Lung (tissue), 12 donors: ENCODE results near the gene ANKRD13B. TPM values are rescaled to one million over a fixed set of nuclear protein-coding genes. Genes with fewer than 3 reads are reported as not detected.

Source experiments
- ATAC-seq: fragments of 200-7000 bp; cut with Tn5 transposase; one replicate; pipeline ENCODE4 v1.9.1; 2020; ENCODE audit warnings: moderate number of reproducible peaks; ENCODE audit not compliant: insufficient read depth, low FRiP score
- DNase-seq, 3 donors: peaks; one replicate each; pipeline ENCODE4 v3.0.0-alpha.2; 2013 to 2017
- H3K27ac ChIP-seq, 2 donors: one replicate each; pipeline ENCODE4 v1.5.1; 2013; ENCODE audit warnings: mild to moderate bottlenecking in 2 of 2, moderate library complexity in 2 of 2, control low read depth in 1 of 2, inconsistent platforms in 1 of 2, low read depth in 1 of 2, low read length in 1 of 2
- H3K27me3 ChIP-seq, 3 donors: one replicate each; pipeline ENCODE4 v1.5.1; 2013; ENCODE audit warnings: low read length in 2 of 3; ENCODE audit not compliant: control insufficient read depth in 3 of 3, insufficient read depth in 3 of 3
- H3K36me3 ChIP-seq, 4 donors: one replicate each; pipeline ENCODE4 v1.5.1; 2013; ENCODE audit warnings: low read length in 4 of 4, mild to moderate bottlenecking in 1 of 4, moderate library complexity in 1 of 4; ENCODE audit not compliant: control insufficient read depth in 4 of 4, insufficient read depth in 4 of 4
- H3K4me1 ChIP-seq, 5 donors: one replicate each; pipeline ENCODE4 v1.5.1; 2013; ENCODE audit warnings: low read length in 5 of 5, mild to moderate bottlenecking in 2 of 5, moderate library complexity in 1 of 5; ENCODE audit not compliant: control insufficient read depth in 5 of 5, insufficient read depth in 5 of 5
- H3K4me3 ChIP-seq: one replicate; pipeline ENCODE4 v1.5.1; 2013; ENCODE audit warnings: mild to moderate bottlenecking, control low read depth, moderate library complexity
- H3K9ac ChIP-seq, 2 donors: one replicate each; pipeline ENCODE4 v1.5.1; 2013; ENCODE audit warnings: low read length in 2 of 2, control low read depth in 1 of 2; ENCODE audit not compliant: insufficient read depth in 1 of 2
- H3K9me3 ChIP-seq, 4 donors: one replicate each; pipeline ENCODE4 v1.5.1; 2013; ENCODE audit warnings: low read length in 3 of 4, mild to moderate bottlenecking in 1 of 4, moderate library complexity in 1 of 4; ENCODE audit not compliant: control insufficient read depth in 4 of 4, insufficient read depth in 3 of 4
- WGBS, 2 donors: extraction: QIAGEN DNeasy Blood & Tissue Kit; methylation state at CpG; one replicate each; pipeline ENCODE4 v1.1.7; 2013; 5-methylcytosine and 5-hydroxymethylcytosine counted together
- polyA plus RNA-seq, 2 donors: library from polyadenylated mRNA; stranded (reverse); fragments of 200-250 nt; gene quantifications; one replicate each; pipeline ENCODE4 v1.2.1, GENCODE V29; 2013
- total RNA-seq, 2 donors: library from RNA; depleted of rRNA in 1 of 2; stranded (reverse); fragments of >200 nt in 1 of 2; gene quantifications; one replicate each; pipeline ENCODE4 v1.2.1, GENCODE V29; 2014 to 2021
- TF ChIP-seq, protein P1 (sequence below): IDR thresholded peaks from 2 replicates; pipeline ENCODE4 v1.5.1; 2012; ENCODE audit warnings: mild to moderate bottlenecking; ENCODE audit errors: control extremely low read depth, extremely low read depth
- donor health status: control.
- donor health status: control.
- donor health status: Bipolar disorder and iron deficiency.
- donor health status: healthy.
- donor health status: DM: yes; HTN: yes; CAD: no.

ANKRD13B gene
- total and polyA plus RNA-seq, 4 donors: 2.7 to 6.9 (median 4.9) TPM

DNA sequence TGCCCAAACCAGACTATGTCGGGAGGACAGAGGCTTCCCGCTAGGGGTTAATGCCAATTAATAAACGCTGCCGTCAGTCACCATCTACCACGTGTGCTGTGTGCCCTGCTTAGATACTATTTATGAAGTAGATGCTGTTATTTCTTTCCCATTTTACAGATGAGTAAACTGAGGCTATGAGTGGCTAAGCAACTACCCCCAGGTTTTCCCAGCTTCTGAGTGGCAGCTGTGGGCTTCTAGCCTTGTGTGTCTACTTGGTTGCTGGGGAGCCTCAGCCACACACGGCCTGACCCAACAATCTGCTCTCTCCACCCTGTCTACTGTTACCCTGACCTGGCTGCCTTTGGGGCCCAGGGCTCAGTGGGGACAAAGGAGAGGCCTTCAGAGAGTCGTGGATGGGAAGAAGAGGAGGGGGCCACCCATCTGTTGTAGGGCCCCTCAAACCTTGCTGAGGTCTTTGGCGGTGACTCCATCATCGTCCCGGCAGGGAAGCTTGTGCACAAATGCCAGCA, 10.6 kb upstream of the ANKRD13B start:
- TF ChIP-seq, protein P1, sequence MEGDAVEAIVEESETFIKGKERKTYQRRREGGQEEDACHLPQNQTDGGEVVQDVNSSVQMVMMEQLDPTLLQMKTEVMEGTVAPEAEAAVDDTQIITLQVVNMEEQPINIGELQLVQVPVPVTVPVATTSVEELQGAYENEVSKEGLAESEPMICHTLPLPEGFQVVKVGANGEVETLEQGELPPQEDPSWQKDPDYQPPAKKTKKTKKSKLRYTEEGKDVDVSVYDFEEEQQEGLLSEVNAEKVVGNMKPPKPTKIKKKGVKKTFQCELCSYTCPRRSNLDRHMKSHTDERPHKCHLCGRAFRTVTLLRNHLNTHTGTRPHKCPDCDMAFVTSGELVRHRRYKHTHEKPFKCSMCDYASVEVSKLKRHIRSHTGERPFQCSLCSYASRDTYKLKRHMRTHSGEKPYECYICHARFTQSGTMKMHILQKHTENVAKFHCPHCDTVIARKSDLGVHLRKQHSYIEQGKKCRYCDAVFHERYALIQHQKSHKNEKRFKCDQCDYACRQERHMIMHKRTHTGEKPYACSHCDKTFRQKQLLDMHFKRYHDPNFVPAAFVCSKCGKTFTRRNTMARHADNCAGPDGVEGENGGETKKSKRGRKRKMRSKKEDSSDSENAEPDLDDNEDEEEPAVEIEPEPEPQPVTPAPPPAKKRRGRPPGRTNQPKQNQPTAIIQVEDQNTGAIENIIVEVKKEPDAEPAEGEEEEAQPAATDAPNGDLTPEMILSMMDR: no peak
- 87 to 92% methylated on average over 10 of the region's 10 CpGs for WGBS, 2 donors
- H3K4me3 ChIP-seq: no peak overlapping the region
- H3K9ac ChIP-seq: no peak overlapping the region
- DNase-seq (no peak), ATAC-seq (no peak)
- peaks cover 0 to 37% (median 17%) of the 10 kb centered on the region in 4 donors for H3K36me3 ChIP-seq
- H3K27me3 ChIP-seq: no peaks in the 10 kb centered on the region
- peaks cover 0 to 3% (median 0%) of the 10 kb centered on the region in 4 donors for H3K9me3 ChIP-seq
- H3K4me1 ChIP-seq: peaks cover 0 to 32% (median 11%) of the 10 kb centered on the region in 5 donors
- H3K27ac ChIP-seq: no peak overlapping the region

GRCh38 chr17:29582772-29583171, 10.2 kb upstream of the ANKRD13B start:
- DNase-seq (no peak), ATAC-seq (no peak)
- H3K9me3 ChIP-seq: peaks cover 0 to 3% (median 0%) of the 10 kb centered on the region in 4 donors
- no peak overlapping the region for H3K9ac ChIP-seq
- 93 to 94% methylated on average over 12 to 13 of the region's 13 CpGs for WGBS, 2 donors
- no peak overlapping the region for H3K4me3 ChIP-seq
- TF ChIP-seq, protein P1: no peak
- H3K4me1 ChIP-seq: peaks cover 0 to 34% (median 12%) of the 10 kb centered on the region in 5 donors
- H3K36me3 ChIP-seq: peaks cover 0 to 33% (median 17%) of the 10 kb centered on the region in 4 donors
- no peaks in the 10 kb centered on the region for H3K27me3 ChIP-seq
- no peak overlapping the region for H3K27ac ChIP-seq

DNA sequence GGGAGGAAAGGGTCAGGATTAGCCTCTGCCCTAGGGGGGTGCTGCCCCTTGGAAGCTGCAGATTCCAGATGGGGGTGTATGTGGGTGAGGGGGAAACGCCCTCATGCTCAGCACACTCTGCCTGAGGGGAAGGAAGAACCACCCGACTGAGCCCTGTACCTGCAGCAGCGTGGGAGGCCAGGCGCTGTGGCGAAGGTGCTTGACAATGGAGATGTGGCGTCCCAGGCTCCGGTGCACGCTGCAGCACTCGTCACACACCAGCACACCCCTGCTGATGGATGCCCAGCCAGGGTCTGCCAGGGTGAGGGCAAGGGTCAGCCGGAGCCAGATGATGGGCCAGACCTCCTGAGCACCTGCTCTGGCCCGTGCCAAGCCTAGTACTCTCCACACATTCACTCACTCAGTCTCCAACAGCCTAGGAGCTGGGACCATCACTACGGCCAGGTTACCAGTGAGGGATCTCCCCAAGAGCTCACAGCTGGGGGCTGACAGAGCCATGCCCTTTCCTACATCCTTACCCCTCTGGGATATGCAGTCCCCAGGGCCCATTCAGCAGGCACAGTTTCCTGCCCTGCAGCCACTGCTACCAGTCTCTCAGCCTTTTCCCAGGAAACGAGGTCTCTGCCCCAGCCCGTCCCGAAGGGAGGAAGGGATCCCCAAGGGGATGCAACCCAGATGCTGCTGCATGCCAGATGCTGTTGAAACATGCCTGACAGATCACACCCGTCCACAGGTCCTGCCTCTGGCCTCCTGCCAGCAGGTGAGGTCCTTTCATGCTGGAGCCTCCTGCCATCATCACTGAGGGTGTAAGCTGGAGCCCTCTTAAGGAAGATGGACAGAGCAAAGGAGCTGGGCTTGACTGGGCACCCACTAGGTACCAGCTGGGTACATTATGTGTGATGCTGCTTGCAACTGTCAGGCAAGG, 9.3 kb upstream of the ANKRD13B start:
- TF ChIP-seq, protein P1: no peak
- no peak overlapping the region for H3K9ac ChIP-seq
- peaks cover 0 to 37% (median 17%) of the 10 kb centered on the region in 5 donors for H3K4me1 ChIP-seq
- no peaks in the 10 kb centered on the region for H3K27me3 ChIP-seq
- H3K27ac ChIP-seq: peak overlapping the region in 1 of 2 donors; percentile 88
- ATAC-seq (no peak), DNase-seq (no peak)
- H3K36me3 ChIP-seq: peaks cover 0 to 27% (median 14%) of the 10 kb centered on the region in 4 donors
- no peak overlapping the region for H3K4me3 ChIP-seq
- H3K9me3 ChIP-seq: peaks cover 0 to 3% (median 0%) of the 10 kb centered on the region in 4 donors
- 89 to 93% methylated on average over 16 of the region's 16 CpGs for WGBS, 2 donors
